IPS DF 4.7 (cell line): ENCODE results near the gene CCSER1.
"Not testable (repeated sequence)": the region's sequence is repeated elsewhere in the genome, so short reads cannot be mapped to it uniquely, and the experiment has no call there.

Source experiments
- DNase-seq: peaks from one replicate; pipeline ENCODE4 v3.0.0-alpha.2; 2013; ENCODE audit warnings: low spot score; ENCODE audit errors: extremely low read depth

CCSER1 gene

GRCh38 chr4:91326167-91326566, 1199.0 kb downstream of the CCSER1 start:
- not testable (repeated sequence) for DNase-seq

- DNase-seq = no peak
These were observed 1203.5 kb downstream of the CCSER1 start for GRCh38 chr4:91330555-91331137.

GRCh38 chr4:91340822-91341221, 1213.6 kb downstream of the CCSER1 start:
- DNase-seq = no peak

DNA sequence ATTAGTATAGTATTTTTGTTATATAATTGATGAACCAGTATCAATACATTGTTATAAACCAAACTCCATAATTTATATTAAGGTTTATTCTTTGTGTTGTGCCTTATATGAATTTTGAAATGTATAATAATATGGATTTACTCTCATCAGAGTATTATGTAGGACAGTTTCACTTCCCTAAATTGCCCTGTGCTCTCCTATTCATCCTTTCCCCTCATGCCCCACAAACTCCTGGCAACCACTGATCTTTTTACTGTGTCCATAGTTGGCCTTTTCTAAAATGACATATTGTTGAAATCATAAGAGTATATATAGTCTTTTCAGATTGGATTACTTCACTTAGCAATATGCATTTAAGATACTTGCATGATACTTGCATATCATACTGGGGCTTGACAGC, 1218.4 kb downstream of the CCSER1 start:
- DNase-seq = no peak

DNA sequence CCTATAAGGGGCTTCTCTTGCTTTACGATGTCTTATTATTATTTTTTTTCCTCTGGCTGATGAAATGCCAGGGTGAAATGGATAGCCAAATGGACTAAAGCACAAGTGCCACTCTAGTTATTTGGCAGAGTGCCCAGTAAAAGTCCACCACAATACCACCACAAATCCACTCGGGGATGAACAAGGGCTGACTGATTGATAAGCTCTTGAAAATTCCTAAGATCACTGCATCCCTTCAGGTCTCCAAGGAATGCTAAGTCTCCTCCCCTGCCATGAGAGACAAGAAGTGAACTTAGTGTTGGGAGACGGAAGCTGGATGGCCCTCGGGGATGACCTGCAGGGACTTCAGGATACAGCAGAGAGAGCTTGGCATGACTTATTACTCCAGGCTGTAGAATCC, 1229.3 kb downstream of the CCSER1 start:
- not testable (repeated sequence) for DNase-seq

DNA sequence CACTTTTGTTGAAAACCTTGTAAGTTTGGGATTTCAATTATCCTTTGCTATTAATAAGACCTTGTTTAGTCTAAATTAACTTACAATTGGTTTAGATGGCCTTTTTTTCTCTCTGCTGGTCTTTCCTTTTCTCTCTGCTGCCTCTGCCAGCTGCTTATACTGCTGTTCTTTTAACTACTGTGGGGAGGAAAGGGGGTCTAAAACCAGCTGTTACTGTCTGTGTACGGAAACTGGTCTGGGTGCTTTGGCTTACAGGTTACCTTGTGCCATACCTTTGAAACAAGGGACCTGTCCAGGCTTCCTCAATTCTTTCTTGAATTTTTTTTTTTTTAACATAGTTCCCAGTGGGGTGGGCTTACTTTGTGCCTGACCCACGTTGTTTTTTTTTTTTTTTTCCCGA, 1230.8 kb downstream of the CCSER1 start:
- DNase-seq = not testable (repeated sequence)

GRCh38 chr4:91358621-91359020, 1231.4 kb downstream of the CCSER1 start:
- DNase-seq = not testable (repeated sequence)

DNA sequence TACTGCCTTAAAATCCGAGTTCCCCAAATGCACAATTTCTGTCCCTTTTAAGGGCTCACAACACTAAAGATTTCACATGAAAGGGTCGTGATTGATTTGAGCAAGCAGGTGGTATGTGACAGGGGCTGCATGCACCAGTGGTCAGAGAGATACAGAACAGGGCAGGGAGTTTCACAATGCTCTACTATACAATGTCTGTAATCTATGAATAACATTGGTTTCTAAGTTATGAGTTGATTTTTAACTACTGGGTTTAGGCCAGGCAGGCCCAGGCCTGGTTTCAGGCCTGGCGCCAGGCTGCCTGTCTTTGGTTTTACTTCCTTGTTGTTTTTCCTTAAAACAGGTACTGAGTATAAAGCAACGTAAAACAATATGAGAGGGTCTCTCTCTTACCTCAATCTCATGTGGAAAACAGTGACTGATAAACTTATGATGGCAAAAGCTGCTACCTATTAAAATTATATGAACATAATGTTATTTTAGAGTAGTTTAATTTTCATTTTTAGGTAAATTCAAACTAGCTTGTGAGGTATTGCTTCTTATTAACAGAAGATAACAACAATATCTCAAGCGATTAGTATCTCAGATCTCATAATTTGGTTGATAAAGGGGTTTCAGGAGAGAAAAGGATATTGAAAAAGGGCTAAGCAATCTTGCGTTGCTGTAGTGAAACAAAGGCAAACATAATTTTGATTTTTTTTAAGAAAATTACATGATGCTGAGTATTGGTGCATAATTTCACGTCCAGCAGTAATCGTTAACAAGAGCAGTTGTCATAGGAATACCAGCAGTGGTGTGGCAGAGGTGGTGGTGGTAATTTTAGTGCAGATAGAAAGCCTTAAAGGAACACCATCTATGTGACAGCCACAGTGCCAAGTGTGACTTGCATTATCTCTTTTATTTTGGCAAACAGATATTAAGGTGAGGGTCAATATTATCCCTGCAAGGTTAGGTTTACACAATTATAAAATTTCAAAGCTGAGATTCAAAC, 1232.1 kb downstream of the CCSER1 start:
- no peak for DNase-seq

GRCh38 chr4:91362125-91362524, 1234.9 kb downstream of the CCSER1 start:
- DNase-seq = no peak

- no peak for DNase-seq
These were observed 1239.4 kb downstream of the CCSER1 start for GRCh38 chr4:91366554-91366953.

- DNase-seq = no peak
These were observed 1241.9 kb downstream of the CCSER1 start for GRCh38 chr4:91369116-91369515.

- DNase-seq = no peak
These were observed 1246.4 kb downstream of the CCSER1 start for GRCh38 chr4:91373546-91373945.

- DNase-seq = not testable (repeated sequence)
These were observed 1278.2 kb downstream of the CCSER1 start for GRCh38 chr4:91405431-91405830.

DNA sequence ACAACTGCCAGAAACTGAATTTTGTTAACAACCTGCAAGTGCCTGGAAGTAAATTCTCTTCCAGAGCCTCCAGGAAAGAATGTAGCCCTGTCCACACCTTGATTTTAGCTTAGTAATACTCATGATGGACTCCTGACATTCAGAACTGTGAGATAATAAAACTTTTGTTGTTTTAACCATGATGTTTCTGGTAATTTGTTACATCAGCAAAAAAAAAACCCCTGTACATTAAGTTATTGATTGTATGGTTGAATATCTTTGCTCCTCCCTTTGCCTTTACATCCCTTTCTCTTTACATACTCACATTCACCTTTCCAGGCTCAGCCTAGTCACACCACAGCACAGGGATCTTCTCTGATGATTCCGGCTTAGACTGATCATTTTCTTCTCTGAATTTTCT, 1294.8 kb downstream of the CCSER1 start:
- no peak for DNase-seq

DNA sequence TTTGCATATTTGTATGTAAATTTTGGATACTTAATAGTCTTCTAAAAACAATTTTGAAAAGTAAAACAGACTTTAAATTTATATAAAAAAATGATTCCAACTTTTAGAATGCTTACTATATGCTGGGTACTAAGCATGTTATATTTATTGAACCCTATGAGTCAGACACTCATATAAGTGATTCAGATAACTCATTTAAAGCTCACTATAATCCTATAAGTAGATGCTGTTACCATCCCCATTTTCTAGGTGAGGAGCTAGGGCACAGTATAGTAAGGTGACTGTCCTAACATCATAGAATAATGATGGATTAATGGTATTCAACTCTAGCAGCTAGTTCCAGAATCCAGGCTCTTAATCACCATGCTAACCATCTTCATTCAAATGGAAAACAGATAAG, 1299.5 kb downstream of the CCSER1 start:
- no peak for DNase-seq

GRCh38 chr4:91427171-91427570, 1300.0 kb downstream of the CCSER1 start:
- DNase-seq = no peak

GRCh38 chr4:91434631-91435030, 1307.4 kb downstream of the CCSER1 start:
- DNase-seq = no peak

DNA sequence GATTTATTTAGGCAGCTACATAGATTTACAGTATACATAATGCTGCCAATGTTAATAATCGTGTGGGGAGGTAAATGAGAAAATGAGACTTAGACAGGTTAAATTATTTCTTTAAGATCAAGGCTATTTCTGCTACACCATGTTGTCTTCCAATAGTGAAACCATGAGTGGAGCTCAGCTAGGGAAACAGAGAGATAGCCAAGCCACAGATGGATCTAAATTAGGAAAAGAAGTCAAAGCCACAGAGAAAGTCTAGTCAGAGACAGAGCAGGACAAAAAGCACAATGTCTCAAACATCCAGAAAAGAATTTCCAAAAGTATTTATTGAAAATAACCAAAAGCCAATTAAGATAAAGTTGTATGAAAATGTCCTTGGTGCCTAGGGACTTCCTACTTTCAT, 1309.4 kb downstream of the CCSER1 start:
- DNase-seq = no peak

DNA sequence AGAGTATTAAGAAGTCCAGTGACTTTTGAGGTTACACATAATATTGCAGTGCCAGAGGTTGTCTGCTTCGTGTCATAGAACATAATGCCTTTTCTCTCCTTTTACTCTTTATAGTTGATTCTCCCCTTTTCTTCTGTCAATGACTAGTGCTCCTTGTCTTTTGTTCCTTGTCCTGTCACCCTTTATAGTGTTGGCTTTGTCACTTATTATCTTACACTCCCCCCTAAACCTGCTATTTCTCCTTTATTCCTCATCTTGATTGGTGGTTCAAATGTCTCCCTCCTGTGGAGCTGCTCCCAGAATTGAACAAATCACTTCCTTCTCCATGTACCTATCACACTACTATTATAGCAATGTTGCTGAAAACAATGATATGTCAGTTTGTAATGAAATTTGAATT, 1320.0 kb downstream of the CCSER1 start:
- DNase-seq = no peak

DNA sequence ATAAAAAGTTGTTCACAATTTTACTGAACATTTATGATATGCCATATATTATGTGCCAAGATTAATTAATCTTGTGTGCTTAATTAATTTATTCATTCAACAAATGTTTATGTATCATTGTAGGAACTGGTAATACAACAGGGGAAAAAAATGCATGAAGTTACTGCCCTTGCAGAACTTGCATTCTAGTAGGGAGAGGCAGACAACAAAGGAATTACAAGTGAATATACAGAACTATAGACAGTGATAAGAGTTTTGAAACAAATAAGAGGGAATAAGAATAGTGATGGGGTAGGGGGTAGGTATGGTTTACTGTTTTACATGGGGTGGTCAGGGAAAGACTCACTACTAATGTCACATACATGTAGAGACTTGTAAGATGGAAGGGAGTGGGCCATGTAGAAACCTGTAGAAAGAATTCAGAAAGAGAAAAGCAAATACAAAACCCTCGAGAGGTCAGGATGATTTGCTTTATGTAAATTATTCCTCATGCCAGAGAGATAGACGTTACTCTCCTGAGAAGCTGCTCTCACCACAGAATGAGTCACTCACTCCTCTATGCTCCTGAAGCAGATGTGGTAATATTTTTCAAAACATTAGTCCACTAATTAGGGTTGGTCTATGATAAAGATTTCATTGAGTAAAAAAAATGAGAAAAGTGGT, 1321.6 kb downstream of the CCSER1 start:
- DNase-seq = no peak

DNA sequence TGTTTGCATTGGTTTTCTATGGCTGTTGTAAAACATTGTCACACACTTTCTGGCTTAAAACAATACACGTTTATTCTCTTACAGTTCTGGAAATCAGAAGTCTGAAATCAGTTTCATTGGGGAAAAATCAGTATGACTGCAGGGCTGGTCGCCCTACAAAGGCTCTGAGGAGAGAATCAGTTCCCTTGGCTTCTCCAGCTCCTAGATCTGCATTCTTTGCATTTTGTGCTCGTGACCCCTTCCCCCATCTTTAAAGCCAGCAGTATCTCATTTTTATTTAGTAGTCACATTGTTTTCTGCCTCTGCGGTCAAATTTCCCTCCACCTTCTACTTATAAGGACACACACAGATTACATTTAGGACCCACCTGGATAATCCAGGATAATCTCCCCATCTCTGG, 1326.9 kb downstream of the CCSER1 start:
- no peak for DNase-seq

DNA sequence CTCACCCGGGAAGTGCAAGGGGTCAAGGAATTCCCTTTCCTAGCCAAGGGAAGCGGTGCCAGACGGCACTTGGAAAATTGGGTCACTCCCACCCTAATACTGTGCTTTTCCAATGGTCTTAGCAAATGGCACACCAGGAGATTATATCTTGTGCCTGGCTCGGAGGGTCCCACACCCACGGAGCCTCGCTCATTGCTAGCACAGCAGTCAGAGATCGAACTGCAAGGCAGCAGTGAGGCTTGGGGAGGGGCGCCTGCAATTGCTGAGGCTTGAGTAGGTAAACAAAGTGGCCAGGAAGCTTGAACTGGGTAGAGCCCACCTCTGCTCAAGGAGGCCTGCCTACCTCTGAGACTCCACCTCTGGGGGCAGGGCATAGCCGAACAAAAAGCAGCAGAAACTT, 1335.4 kb downstream of the CCSER1 start:
- not testable (repeated sequence) for DNase-seq
